Astrocyte of the cerebellum (primary cell): ENCODE results near the gene DLL1.

Source experiments
- DNase-seq: peaks from one replicate; pipeline ENCODE4 v3.0.0-alpha.2; 2011; ENCODE audit warnings: low read depth
- H3K4me3 ChIP-seq: 2 replicates; pipeline ENCODE4 v1.5.1; 2011; ENCODE audit warnings: mild to moderate bottlenecking, low read depth, low read length, moderate library complexity
- in situ Hi-C: cut with HindIII; loops from 2 replicates; pipeline ENCODE4 v1.10.0; 2017; ENCODE audit warnings: low sequenced_read_pairs
- TF ChIP-seq, protein P1 (sequence below): IDR thresholded peaks from 2 replicates; pipeline ENCODE4 v1.5.1; 2012; ENCODE audit warnings: low read length, low read depth, moderate library complexity, mild to moderate bottlenecking; ENCODE audit errors: missing control alignments

The DLL1 gene

DNA sequence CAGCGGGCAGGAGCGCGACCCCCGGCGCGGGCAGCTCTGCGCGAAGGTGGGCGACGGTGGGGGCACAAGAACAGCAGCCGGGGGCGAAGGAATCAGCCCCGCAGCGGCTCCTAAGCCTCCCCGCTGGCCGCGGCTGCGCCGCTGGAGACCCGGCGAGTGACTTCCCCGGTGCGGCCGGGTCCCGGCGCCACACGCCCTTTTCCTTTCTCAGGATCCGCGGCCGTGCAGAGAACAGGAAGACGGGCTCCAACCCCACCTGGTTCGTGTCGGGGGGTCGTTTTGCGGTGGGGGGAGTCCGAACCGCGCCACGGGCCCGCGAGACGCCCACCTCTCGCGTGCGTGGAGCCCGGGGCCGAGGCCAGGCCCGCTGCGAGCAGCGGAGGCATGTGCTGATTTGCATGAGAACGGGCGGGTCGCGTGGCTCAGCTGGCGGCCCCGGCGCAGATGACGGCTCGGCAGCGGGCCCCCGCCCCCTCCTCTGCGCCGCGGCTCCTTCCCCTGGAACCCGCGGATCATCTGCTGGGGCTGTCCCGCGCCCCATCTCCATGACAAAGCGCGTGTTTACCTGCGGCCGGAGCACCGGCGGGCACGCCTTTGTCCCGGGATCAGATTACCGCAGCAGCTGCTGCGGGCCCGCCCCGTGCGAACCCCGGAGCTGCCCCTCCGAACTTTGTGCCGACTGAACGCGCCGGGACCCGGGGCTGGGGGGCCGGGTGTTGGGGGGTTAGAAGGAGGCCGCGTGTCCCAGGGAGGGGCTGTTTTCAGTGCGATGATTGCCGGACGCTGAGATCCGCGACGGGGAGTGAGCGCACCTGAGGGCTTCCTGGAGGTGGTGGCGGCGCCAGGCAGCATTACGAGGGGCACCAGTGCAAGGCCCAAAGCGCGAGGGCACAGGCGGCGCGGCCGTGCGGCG, 4.9 kb upstream of the DLL1 start:
- no peak for DNase-seq
- in situ Hi-C loops = no loop called here
- TF ChIP-seq, protein P1, sequence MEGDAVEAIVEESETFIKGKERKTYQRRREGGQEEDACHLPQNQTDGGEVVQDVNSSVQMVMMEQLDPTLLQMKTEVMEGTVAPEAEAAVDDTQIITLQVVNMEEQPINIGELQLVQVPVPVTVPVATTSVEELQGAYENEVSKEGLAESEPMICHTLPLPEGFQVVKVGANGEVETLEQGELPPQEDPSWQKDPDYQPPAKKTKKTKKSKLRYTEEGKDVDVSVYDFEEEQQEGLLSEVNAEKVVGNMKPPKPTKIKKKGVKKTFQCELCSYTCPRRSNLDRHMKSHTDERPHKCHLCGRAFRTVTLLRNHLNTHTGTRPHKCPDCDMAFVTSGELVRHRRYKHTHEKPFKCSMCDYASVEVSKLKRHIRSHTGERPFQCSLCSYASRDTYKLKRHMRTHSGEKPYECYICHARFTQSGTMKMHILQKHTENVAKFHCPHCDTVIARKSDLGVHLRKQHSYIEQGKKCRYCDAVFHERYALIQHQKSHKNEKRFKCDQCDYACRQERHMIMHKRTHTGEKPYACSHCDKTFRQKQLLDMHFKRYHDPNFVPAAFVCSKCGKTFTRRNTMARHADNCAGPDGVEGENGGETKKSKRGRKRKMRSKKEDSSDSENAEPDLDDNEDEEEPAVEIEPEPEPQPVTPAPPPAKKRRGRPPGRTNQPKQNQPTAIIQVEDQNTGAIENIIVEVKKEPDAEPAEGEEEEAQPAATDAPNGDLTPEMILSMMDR = no peak
- H3K4me3 ChIP-seq = peak overlapping the region; percentile 43

DNA sequence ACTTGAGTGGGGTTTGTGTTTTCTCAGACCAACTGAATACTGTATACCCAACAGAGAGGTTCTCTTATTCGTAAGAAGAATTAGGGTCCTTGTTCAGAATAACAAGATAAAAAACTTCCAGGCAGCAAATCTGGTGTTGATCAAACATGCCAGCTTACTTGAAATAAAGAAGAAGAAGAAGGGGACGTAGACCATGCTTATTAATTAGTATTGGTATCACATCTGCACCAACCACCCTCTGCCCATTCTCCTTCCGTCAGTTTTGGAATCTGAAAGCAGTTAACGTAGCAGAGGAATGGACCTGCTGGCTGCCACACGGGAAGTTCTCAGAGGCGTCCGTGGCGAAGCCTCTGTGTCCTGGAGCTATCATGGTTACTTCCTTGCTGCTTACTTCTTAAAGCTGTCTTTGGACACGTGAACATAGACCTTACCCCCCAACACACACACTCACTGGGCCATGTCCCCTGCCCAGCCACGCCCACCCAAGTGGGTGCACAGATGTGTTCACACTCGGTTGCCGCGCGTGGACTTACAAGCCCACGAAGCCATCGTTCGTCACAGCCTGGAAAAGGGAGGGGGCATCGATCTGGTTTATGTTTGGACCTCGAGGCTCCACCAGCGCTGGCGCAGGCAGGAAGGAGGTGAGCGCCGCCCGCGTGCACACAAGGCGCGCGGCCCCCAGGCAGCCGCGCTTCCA, 4.1 kb upstream of the DLL1 start:
- DNase-seq = no peak
- in situ Hi-C loops = no loop called here
- peak overlapping the region; percentile 43 for H3K4me3 ChIP-seq
- TF ChIP-seq, protein P1 = no peak

DNA sequence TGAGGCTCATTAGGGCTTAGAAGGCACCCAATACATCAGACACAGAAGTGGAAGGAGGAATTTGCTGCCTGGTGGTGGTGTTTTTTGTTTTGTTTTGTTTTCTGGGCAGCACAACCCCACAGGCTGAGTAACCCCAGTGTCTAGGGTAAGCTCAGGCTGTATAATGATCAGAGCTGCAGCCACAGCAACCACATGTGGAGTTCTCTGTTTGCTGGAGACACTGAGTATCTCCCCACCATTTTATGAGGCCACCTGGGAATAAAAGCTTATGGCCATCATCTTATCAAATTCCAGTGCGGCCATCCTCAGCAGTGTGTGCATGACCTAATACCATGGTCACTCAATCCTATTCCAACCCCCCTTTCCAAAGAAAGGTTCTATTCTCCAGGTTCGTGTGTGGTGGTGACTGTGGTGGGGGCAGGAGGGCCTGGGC, 3.4 kb upstream of the DLL1 start:
- TF ChIP-seq, protein P1 = no peak
- H3K4me3 ChIP-seq = no peak overlapping the region
- in situ Hi-C loops = no loop called here
- no peak for DNase-seq

DNA sequence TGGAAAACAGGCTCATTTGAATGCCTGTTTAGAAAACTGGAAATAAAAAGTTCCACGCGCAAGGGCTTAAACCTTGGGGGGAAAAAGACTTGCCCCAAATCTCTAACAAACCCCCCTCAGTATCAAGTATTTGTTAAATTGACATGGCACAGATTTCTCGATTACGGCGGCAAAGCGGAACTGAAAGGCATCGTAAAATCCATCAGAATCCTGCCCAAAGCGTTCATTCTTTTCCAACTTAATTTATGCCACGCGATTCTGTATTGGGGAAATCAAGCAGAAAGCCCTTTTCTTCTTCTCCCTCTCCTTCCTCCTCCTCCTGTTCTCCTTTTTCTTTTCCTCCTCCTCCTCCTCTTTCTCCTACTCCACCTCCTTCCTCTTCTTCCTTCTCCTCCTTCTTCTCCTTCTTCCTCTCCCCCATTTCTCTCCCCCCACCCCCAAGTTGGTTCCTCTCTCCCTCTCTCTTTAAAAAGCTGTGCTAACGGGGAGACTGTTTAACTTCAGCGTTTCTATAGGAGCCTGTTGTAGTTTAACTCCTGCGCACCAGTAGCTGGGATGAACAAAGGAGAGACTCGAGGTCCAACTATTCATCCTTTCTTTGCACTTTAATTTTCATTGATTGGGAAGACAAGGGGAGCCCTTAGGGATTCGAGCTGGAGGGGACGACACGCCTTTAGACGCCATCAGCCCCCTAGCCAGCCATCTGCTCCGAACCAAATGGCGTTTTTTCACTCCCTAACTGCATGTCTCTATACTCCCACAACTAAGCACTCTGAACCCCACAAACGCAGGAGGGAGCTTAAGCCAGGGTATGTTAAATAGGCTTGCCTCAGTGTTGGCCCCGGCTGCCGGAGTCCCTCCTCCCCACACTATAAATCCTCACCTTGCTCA, 2.7 kb upstream of the DLL1 start:
- TF ChIP-seq, protein P1 = no peak
- H3K4me3 ChIP-seq = no peak overlapping the region
- no peak for DNase-seq
- in situ Hi-C loops = no loop called here

DNA sequence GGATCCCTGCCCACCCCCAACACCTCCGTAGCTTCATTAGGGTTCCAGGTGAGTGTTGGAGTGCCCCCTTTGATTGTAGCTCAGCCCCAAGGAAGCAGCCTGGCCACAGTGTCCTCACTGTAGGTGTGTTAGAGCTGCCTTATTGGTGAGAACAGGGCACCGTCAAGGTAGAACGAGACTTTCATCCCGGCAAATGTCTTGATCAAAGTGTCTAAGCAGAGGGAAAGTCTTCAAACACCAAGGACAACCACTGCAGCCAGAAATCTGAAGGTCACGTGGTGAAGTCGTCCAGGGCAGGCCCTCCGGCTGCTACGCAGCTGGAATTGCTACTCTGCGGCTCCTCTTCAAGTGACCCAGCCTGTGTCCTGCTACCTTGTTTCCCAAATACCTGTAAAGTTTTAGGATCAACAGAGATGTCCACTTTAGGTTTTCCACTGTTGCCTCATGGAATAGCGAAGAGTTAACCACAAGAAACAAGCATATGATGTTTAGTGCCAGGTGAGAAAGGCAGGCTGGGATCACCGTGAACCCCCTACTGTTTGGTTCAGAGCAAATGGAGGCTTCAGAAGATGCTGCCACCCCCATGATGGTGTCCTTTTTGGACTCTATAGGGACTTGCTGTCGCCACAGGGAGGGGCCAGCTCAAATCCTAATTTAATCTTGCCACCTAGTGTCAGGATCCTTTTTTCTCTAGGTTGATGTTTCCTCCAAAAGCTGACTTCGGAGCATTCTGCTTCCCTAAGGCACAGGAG, 1.7 kb upstream of the DLL1 start:
- in situ Hi-C loops = no loop called here

More for the DNA sequence above, 1.7 kb upstream of the DLL1 start:
- TF ChIP-seq, protein P1 = peak; percentile 9
- no peak overlapping the region for H3K4me3 ChIP-seq
- DNase-seq = no peak
